Measurements from ENCODE around the gene PAF1.
A peak's percentile ranks its signal among the peaks of the same experiment; 100 is the strongest.

PAF1 gene

GRCh38 chr19:39390751-39391437 is at the start of gene PAF1, which contains the start of gene MED29:
Gene PAF1 (minus strand): TSS chr19:39391106. CDS start chr19:39390864, 242 bp downstream.
Gene MED29 (plus strand): TSS chr19:39391378. CDS start chr19:39391423, 45 bp downstream.
- peak; percentile 87 to 95 (median 95) for DNase-seq (ENCODE audit: low read depth in 3 of 3)

- DNase-seq (ENCODE audit: low read depth in 3 of 3): no peak
These were observed 47.5 kb upstream of the PAF1 start for GRCh38 chr19:39438270-39438934.

- DNase-seq (ENCODE audit: low read depth in 3 of 3): no peak
These were observed 45.4 kb upstream of the PAF1 start for GRCh38 chr19:39436350-39436716.

GRCh38 chr19:39435499-39436349 is 44.8 kb upstream of the PAF1 start, which contains the start of gene RPS16:
Gene RPS16 (minus strand): TSS chr19:39435949. CDS start chr19:39435895, 54 bp downstream.
- peak; percentile 98 to 100 (median 99) for DNase-seq (ENCODE audit: low read depth in 3 of 3)

- DNase-seq (ENCODE audit: low read depth in 3 of 3): no peak
These were observed 43.5 kb upstream of the PAF1 start for GRCh38 chr19:39434123-39435076.

- no peak for DNase-seq (ENCODE audit: low read depth in 3 of 3)
These were observed 42.7 kb upstream of the PAF1 start for GRCh38 chr19:39433480-39434079.

- DNase-seq (ENCODE audit: low read depth in 3 of 3): no peak
These were observed 41.7 kb upstream of the PAF1 start for GRCh38 chr19:39432677-39433025.

- DNase-seq (ENCODE audit: low read depth in 3 of 3): peak in 2 of 3 experiments; percentile 51 to 61
These were observed 40.0 kb upstream of the PAF1 start for GRCh38 chr19:39430675-39431593.

- no peak for DNase-seq (ENCODE audit: low read depth in 3 of 3)
These were observed 37.6 kb upstream of the PAF1 start for GRCh38 chr19:39428283-39429112.

GRCh38 chr19:39427707-39428106 is 36.8 kb upstream of the PAF1 start:
- DNase-seq (ENCODE audit: low read depth in 3 of 3): no peak

GRCh38 chr19:39426170-39426569 is 35.3 kb upstream of the PAF1 start:
- no peak for DNase-seq (ENCODE audit: low read depth in 3 of 3)

- no peak for DNase-seq (ENCODE audit: low read depth in 3 of 3)
These were observed 34.8 kb upstream of the PAF1 start for GRCh38 chr19:39425744-39426143.

GRCh38 chr19:39424934-39425333 is 34.0 kb upstream of the PAF1 start:
- DNase-seq (ENCODE audit: low read depth in 3 of 3): no peak

GRCh38 chr19:39423258-39424086 is 32.6 kb upstream of the PAF1 start:
- no peak for DNase-seq (ENCODE audit: low read depth in 3 of 3)

- DNase-seq (ENCODE audit: low read depth in 3 of 3): no peak
These were observed 31.1 kb upstream of the PAF1 start for GRCh38 chr19:39422020-39422419.

GRCh38 chr19:39420769-39421168 is 29.9 kb upstream of the PAF1 start:
- no peak for DNase-seq (ENCODE audit: low read depth in 3 of 3)

- no peak for DNase-seq (ENCODE audit: low read depth in 3 of 3)
These were observed 28.1 kb upstream of the PAF1 start for GRCh38 chr19:39419003-39419402.

Data from stimulated activated CD4-positive, alpha-beta T cell treated with anti-CD3 and anti-CD28 coated beads, TNF-alpha, amount 100 ng/mL, for 24 hours (primary cell).